Heart right ventricle (tissue), 16 donors: ENCODE data around the gene OR2G3. TPM values are rescaled to one million over a fixed set of nuclear protein-coding genes. Genes with fewer than 3 reads are reported as not detected.

Source experiments
- ATAC-seq, 8 donors: fragments of 200-7000 bp; cut with Tn5 transposase; one replicate each; pipeline ENCODE4 v1.9.1; 2020; ENCODE audit warnings: mild to moderate bottlenecking in 8 of 8, moderate library complexity in 8 of 8, moderate number of reproducible peaks in 1 of 8
- DNase-seq, 2 donors: peaks; one replicate each; pipeline ENCODE4 v3.0.0-alpha.2; 2020
- H3K27ac ChIP-seq, 10 donors: fragments of 200-600 bp; sonication (generic) in 2 of 10; one replicate each; pipeline versions ENCODE4 v1.5.0 to v1.8.0; 2020 to 2022; ENCODE audit warnings: mild to moderate bottlenecking in 3 of 10
- H3K27me3 ChIP-seq, 7 donors: fragments of 200-600 bp; one replicate each; pipeline ENCODE4 v1.8.0; 2021 to 2022; ENCODE audit warnings: mild to moderate bottlenecking in 2 of 7
- H3K36me3 ChIP-seq, 9 donors: fragments of 200-600 bp; sonication (generic) in 1 of 9; one replicate each; pipeline versions ENCODE4 v1.5.0 to v1.8.0; 2020 to 2022; ENCODE audit warnings: mild to moderate bottlenecking in 2 of 9
- H3K4me1 ChIP-seq, 9 donors: fragments of 200-600 bp; sonication (generic) in 1 of 9; one replicate each; pipeline versions ENCODE4 v1.5.0 to v1.8.0; 2020 to 2022; ENCODE audit warnings: mild to moderate bottlenecking in 4 of 9
- H3K4me3 ChIP-seq, 10 donors: fragments of 200-600 bp; sonication (generic) in 2 of 10; one replicate each; pipeline versions ENCODE4 v1.5.0 to v1.8.0; 2020 to 2022; ENCODE audit warnings: mild to moderate bottlenecking in 7 of 10, moderate library complexity in 2 of 10
- H3K9me3 ChIP-seq, 11 donors: fragments of 200-600 bp in 10 of 11; sonication (generic) in 2 of 11; one replicate each; pipeline versions ENCODE4 v1.5.0 to v1.8.0; 2013 to 2022; ENCODE audit warnings: mild to moderate bottlenecking in 2 of 11, control low read depth in 1 of 11, moderate library complexity in 1 of 11
- WGBS, 2 donors: extraction: QIAGEN DNeasy Blood & Tissue Kit; methylation state at CpG; one replicate each; pipeline ENCODE4 v1.1.7; 2013; ENCODE audit warnings: inconsistent platforms in 1 of 2; 5-methylcytosine and 5-hydroxymethylcytosine counted together
- intact Hi-C, 10 donors: fragments of 100-400 bp; cut with DNase I; formaldehyde crosslinking; loops; one replicate each; pipeline versions ENCODE4 v1.11.1 to v1.14.2; 2022
- polyA plus RNA-seq, 2 donors: library from polyadenylated mRNA; stranded (reverse); fragments of 200-250 nt; gene quantifications; one replicate each; pipeline ENCODE4 v1.2.3, GENCODE V29; 2013
- total RNA-seq, 10 donors: library from RNA; stranded (reverse); fragmentation: NEBNext Ultra II Directional in 3 of 10; extraction: Animal tissue kit (Norgen Biotek cat#: 25700) in 3 of 10; gene quantifications; one replicate each; pipeline versions ENCODE4 v1.2.1 to v1.2.4, GENCODE V29; 2021 to 2023
- TF ChIP-seq, protein P1 (sequence below), 9 donors: fragments of 200-600 bp; sonication (generic) in 2 of 9; IDR thresholded peaks; one replicate each; pipeline versions ENCODE4 v1.5.0 to v1.8.0; 2021 to 2022; ENCODE audit warnings: antibody characterized with exemption in 9 of 9, mild to moderate bottlenecking in 5 of 9, moderate library complexity in 1 of 9
- donor health status: Arrhythmogenic right ventricular cardiomyopathy.
- donor health status: ischemic (EF 13 %, LVEDD 7.1; RV severe dilation, severe dysfunction).
- donor health status: healthy with polysubstance abuse.
- donor health status: DM: no; HTN: yes; CAD: no.
- donor health status: DM: no; HTN: no; CAD: no.
- donor health status: ischemic (EF 25% LVEDD 6.9; RV normal size, moderate dysfunction).
- donor health status: ischemic (EF 25% LVEDD 5.7; RV mildly dilated, moderate dysfunction).
- donor health status: healthy.
- donor health status: DM: yes; HTN: yes; CAD: no.
- donor health status: Ischemic cardiomyopathy.
- donor health status: ischemic (EF 35%, LVEDD 5.7; RV mildly dilated, moderate dysfunction).
- donor health status: nonischemic (EF 11% LVEDD 7.7; RV severe dilation, severe dysfunction).
- donor health status: DM: yes; HTN: yes; CAD: no.
- donor health status: PGD.
- donor health status: ischemic (EF 29% LVEDD 5.4; RV normal size, mild dysfunction).
- donor health status: nonischemic (EF 23%, LVEDD 6.1; RV moderate dilation, normal function).

Gene OR2G3
- total and polyA plus RNA-seq, 12 donors: not detected

DNA sequence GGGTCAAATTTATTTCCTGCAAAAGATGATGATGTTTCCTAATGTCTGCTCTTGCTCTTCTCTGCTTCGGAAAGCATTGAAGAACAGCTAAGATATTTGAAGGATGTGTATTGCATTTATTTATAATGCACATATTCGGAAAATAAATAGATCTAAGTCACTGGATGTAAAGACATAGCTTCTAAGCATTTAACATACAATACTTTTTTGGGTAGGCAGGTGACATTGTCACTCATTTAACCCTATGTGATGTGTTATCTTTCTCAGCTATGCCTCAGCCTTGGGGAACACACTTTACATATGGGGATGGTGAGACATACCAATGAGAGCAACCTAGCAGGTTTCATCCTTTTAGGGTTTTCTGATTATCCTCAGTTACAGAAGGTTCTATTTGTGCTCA, 17.3 kb upstream of the OR2G3 start, which contains the start of gene OR2G2:
Gene OR2G2, plus strand, starts transcription at position 301 of the 400 bp plus-strand sequence. Its CDS starts 0 bp downstream, at position 301.
- H3K4me3 ChIP-seq: no peak within 1 kb of the TSS
- no peaks in the 10 kb centered on the region for H3K27me3 ChIP-seq
- H3K36me3 ChIP-seq: no peaks in the 10 kb centered on the region
- H3K4me1 ChIP-seq: no peaks in the 10 kb centered on the region
- H3K27ac ChIP-seq: no peak within 1 kb of the TSS
- intact Hi-C loops: no loop called here
- ATAC-seq: no peak
- no peak for DNase-seq
- TF ChIP-seq, protein P1, sequence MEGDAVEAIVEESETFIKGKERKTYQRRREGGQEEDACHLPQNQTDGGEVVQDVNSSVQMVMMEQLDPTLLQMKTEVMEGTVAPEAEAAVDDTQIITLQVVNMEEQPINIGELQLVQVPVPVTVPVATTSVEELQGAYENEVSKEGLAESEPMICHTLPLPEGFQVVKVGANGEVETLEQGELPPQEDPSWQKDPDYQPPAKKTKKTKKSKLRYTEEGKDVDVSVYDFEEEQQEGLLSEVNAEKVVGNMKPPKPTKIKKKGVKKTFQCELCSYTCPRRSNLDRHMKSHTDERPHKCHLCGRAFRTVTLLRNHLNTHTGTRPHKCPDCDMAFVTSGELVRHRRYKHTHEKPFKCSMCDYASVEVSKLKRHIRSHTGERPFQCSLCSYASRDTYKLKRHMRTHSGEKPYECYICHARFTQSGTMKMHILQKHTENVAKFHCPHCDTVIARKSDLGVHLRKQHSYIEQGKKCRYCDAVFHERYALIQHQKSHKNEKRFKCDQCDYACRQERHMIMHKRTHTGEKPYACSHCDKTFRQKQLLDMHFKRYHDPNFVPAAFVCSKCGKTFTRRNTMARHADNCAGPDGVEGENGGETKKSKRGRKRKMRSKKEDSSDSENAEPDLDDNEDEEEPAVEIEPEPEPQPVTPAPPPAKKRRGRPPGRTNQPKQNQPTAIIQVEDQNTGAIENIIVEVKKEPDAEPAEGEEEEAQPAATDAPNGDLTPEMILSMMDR (IDR thresholded peaks at IDR 0.05): no peak
- peaks cover 0 to 14% (median 0%) of the 10 kb centered on the region in 11 donors for H3K9me3 ChIP-seq
- 85 to 90% methylated on average over 2 of the region's 2 CpGs for WGBS, 2 donors

DNA sequence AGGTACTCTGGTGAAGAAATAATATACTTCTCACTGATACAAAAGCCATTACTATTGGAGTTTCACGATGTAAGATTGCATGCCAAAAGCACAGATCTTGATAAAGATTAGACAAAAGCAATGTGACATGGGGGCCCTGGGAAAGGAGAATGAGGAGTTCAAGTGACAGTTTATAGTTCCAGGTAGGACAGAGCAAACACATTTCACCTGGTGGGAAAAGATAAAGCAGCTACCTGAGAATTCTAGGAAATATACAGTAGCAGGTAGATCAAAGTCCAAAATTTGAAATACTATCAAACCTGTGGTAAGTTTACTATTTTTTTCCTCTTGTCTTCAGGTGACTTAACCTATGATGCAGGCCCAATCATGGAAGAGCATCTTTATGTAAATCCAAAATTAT, 8.0 kb downstream of the OR2G3 start:
- 61 to 76% methylated on average over 1 of the region's 1 CpG for WGBS, 2 donors
- H3K27me3 ChIP-seq: no peaks in the 10 kb centered on the region
- intact Hi-C loops: no loop called here
- DNase-seq (no peak), ATAC-seq (no peak)
- H3K27ac ChIP-seq: no peak overlapping the region
- TF ChIP-seq, protein P1 (IDR thresholded peaks at IDR 0.05): no peak
- no peaks in the 10 kb centered on the region for H3K4me1 ChIP-seq
- peaks cover 0 to 15% (median 0%) of the 10 kb centered on the region in 11 donors for H3K9me3 ChIP-seq
- no peaks in the 10 kb centered on the region for H3K36me3 ChIP-seq
- H3K4me3 ChIP-seq: no peak overlapping the region

DNA sequence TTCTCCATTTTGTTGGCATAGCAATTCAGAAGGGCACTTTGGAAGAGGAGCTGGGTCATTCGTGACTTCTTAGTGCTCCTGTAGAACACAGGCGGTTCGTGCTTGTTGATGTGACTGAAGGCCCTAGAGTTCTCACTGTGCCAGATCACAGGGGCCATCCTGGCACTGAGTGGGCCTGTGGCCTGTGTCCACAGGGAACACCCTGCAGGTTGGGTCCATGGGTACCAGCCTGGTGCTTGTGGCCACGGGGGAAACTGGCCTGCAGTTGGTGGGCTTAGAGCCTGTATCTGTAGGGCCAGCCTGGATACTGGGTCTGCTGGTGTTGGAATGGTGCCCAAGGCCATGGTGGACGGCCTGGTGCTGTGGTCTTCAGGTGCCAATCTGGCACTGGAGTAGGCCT, 9.2 kb downstream of the OR2G3 start:
- Histone ChIP-seq H3K27me3 (no peaks in the 10 kb centered on the region), H3K36me3 (no peaks in the 10 kb centered on the region), H3K4me1 (no peaks in the 10 kb centered on the region), H3K9me3 (peaks cover 0 to 10% (median 0%) of the 10 kb centered on the region in 11 donors), H3K4me3 (no peak overlapping the region), H3K27ac (no peak overlapping the region)
- WGBS, 2 donors: 75 to 82% methylated on average over 5 of the region's 5 CpGs
- TF ChIP-seq, protein P1 (IDR thresholded peaks at IDR 0.05): no peak
- ATAC-seq (no peak), DNase-seq (no peak)
- intact Hi-C loops: no loop called here

GRCh38 chr1:247627951-247628350, 22.6 kb downstream of the OR2G3 start:
- WGBS, 2 donors: 49 to 52% methylated on average over 3 of the region's 3 CpGs
- peaks cover 0 to 34% (median 0%) of the 10 kb centered on the region in 11 donors for H3K9me3 ChIP-seq
- TF ChIP-seq, protein P1 (IDR thresholded peaks at IDR 0.05): no peak
- intact Hi-C loops: no loop called here
- H3K27me3 ChIP-seq: no peaks in the 10 kb centered on the region
- H3K27ac ChIP-seq: no peak overlapping the region
- ATAC-seq (no peak), DNase-seq (no peak)
- no peaks in the 10 kb centered on the region for H3K4me1 ChIP-seq
- H3K36me3 ChIP-seq: no peaks in the 10 kb centered on the region
- no peak overlapping the region for H3K4me3 ChIP-seq
